GM23248 (cell line): ENCODE measurements around the gene EXOC7.

Source experiments
- EZH2 ChIP-seq: fragments of 200-600 bp; sonication (generic); IDR thresholded peaks from 2 replicates; pipeline ENCODE4 v1.6.1; 2018; ENCODE audit warnings: antibody characterized with exemption, mild to moderate bottlenecking; ENCODE audit not compliant: insufficient read depth, poor library complexity, severe bottlenecking
- EZH2phosphoT487 ChIP-seq: fragments of 200-600 bp; sonication (generic); IDR thresholded peaks from 2 replicates; pipeline ENCODE4 v1.6.1; 2018; ENCODE audit warnings: antibody characterized with exemption, moderate library complexity, mild to moderate bottlenecking, low read depth; ENCODE audit not compliant: insufficient read depth

GRCh38 chr17:76095943-76096342 is 7.6 kb downstream of the EXOC7 start:
- TF ChIP-seq EZH2 (no peak), EZH2phosphoT487 (no peak)
